ENCODE measurements around the gene APBA2. TPM values are rescaled to one million over a fixed set of nuclear protein-coding genes. Genes with fewer than 3 reads are reported as not detected.

The APBA2 gene
- total RNA-seq, 1 donor from 2014 or later, result 51.4 TPM

DNA sequence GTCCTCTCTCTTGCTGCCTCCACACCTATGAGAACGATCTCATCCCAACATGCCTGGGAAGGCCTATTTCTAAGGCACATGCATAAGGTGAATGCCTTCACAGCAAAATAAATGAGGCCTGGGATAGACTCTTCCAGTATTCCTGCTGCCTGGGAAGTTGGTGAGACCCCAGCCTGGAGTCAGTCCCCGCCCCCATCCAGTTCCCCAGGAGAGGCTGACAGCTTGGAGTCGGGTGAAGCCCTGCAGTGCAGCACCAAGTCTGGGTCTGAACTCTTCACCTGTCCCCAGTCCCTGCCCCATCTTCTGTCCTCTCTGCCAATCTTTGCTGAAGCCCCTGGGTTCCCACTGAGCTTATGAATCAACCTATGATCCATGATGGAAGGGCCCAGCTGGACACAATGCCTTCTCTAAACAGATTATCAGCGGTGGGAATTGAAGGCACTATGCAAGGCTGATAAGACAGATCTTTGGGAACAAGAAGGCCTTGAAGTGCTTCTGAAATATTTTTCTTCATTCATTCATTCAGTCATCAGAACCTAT is 10.2 kb upstream of the APBA2 start:
- Histone ChIP-seq H3K36me3 (ENCODE audit: control insufficient read depth, insufficient read depth, low read length) (no peaks in the 10 kb centered on the region), H3K27me3 (ENCODE audit: control insufficient read depth, insufficient read depth, low read length) (no peaks in the 10 kb centered on the region), H3K4me3 (ENCODE audit: low read depth, low read length) (no peak overlapping the region)
- no peak for DNase-seq (ENCODE audit: low read depth)
- TF ChIP-seq, protein P1, sequence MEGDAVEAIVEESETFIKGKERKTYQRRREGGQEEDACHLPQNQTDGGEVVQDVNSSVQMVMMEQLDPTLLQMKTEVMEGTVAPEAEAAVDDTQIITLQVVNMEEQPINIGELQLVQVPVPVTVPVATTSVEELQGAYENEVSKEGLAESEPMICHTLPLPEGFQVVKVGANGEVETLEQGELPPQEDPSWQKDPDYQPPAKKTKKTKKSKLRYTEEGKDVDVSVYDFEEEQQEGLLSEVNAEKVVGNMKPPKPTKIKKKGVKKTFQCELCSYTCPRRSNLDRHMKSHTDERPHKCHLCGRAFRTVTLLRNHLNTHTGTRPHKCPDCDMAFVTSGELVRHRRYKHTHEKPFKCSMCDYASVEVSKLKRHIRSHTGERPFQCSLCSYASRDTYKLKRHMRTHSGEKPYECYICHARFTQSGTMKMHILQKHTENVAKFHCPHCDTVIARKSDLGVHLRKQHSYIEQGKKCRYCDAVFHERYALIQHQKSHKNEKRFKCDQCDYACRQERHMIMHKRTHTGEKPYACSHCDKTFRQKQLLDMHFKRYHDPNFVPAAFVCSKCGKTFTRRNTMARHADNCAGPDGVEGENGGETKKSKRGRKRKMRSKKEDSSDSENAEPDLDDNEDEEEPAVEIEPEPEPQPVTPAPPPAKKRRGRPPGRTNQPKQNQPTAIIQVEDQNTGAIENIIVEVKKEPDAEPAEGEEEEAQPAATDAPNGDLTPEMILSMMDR (IDR thresholded peaks at IDR 0.05; ENCODE audit: insufficient read depth, low read length, poor library complexity, severe bottlenecking), result no peak

DNA sequence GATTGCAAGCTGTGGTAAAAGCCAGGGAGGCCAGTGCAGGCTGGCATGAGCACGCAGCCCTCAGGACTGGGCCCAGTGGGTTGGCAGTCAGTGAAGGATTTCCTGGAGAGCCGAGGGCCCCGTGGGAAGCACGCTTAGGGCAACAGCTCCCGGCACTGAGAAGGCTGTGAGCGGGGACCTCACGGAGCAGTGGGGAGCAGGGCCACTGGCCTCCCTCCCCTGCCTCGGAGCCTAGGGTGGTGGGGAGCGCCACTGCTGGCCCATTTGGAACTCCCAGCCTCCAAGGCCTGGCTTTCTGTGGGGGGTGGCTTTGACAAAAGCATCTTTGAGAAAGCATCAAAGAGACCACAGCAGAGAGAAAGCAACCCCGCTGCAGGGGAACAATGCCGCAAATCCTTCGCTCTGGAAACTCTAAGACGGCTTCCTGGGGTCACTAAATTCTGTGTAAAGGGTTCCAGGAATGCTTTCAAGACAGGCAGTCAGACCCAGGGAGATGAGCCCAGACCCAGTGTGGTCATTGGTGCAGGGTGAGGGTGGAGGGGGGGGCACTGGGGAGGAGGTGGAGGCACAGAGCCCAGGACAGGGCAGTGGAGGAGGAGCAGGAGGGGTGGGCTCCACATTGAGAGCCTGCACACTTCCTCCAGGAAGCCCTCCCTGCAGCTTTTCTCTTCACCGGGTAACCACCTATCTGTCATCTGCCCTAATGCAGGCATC is 9.5 kb upstream of the APBA2 start:
- TF ChIP-seq, protein P1 (IDR thresholded peaks at IDR 0.05; ENCODE audit: insufficient read depth, low read length, poor library complexity, severe bottlenecking), result no peak

DNA sequence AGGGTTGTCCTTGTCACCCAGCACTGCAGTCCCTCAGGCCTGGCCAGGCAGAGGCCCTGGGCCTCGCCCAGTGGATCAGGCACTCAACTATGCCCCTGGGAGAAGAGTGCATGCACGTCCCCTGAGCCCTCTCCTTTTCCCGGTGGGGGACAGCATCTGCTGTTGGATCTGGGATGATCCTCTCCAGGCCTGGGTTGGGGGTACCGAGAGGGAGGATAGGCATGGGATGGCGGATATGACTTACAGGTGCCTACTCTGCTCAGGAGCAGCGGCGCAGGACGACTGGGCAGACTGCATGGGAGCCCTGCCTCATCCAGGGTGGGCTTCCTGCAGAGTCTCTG is 9.0 kb upstream of the APBA2 start:
- DNase-seq (ENCODE audit: low read depth), result no peak
- H3K36me3 ChIP-seq (ENCODE audit: control insufficient read depth, insufficient read depth, low read length), result no peaks in the 10 kb centered on the region
- TF ChIP-seq, protein P1 (IDR thresholded peaks at IDR 0.05; ENCODE audit: insufficient read depth, low read length, poor library complexity, severe bottlenecking), result no peak

More for the DNA sequence above, 9.5 kb upstream of the APBA2 start:
- no peak overlapping the region for H3K4me3 ChIP-seq (ENCODE audit: low read depth, low read length)
- no peaks in the 10 kb centered on the region for H3K36me3 ChIP-seq (ENCODE audit: control insufficient read depth, insufficient read depth, low read length)
- no peak for DNase-seq (ENCODE audit: low read depth)
- no peaks in the 10 kb centered on the region for H3K27me3 ChIP-seq (ENCODE audit: control insufficient read depth, insufficient read depth, low read length)

DNA sequence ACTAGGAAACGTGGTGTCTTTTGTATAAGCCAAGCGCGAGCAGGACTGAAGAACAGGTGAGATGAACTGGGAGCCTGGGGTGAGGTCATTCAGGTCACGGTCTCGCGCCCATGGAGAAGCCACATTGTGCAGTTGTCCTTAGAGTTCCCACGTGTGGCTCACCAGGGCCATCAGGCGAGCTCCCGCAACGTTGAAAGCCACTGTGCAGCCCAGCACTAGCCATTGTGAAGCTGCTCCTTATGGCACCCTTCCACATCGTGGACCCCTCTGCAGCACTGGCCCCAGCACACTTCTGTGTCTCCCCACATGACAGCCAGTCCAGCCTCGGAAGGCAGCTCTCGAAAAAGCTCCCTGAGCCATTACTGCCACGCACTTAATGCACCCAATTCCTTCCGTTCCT is 7.6 kb upstream of the APBA2 start:
- TF ChIP-seq, protein P1 (IDR thresholded peaks at IDR 0.05; ENCODE audit: insufficient read depth, low read length, poor library complexity, severe bottlenecking), result no peak
- Histone ChIP-seq H3K4me3 (ENCODE audit: low read depth, low read length) (no peak overlapping the region), H3K36me3 (ENCODE audit: control insufficient read depth, insufficient read depth, low read length) (no peaks in the 10 kb centered on the region), H3K27me3 (ENCODE audit: control insufficient read depth, insufficient read depth, low read length) (no peaks in the 10 kb centered on the region)
- DNase-seq (ENCODE audit: low read depth), result no peak

More for the DNA sequence above, 9.0 kb upstream of the APBA2 start:
- Histone ChIP-seq H3K4me3 (ENCODE audit: low read depth, low read length) (no peak overlapping the region), H3K27me3 (ENCODE audit: control insufficient read depth, insufficient read depth, low read length) (no peaks in the 10 kb centered on the region)

DNA sequence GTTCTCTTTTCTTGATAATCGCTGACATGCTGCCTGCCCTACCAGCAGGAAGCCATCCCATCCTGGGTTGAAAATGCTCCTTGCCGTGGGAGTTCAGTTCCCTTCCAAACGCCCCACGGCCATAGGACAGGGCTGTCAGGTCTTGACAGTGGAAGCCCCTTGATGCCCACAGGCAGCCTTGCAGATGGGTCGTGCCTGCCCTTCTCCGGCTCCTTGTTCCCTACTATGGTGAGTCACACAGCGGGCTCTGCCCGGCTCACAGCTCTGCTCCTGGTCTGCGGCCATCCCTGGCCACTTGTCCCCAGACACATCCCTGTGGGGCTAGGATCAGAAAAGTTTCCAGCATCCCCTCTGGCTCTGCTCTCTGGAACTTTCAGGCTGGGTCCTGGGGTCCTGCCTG is 6.2 kb upstream of the APBA2 start:
- Histone ChIP-seq H3K36me3 (ENCODE audit: control insufficient read depth, insufficient read depth, low read length) (no peaks in the 10 kb centered on the region), H3K27me3 (ENCODE audit: control insufficient read depth, insufficient read depth, low read length) (no peaks in the 10 kb centered on the region), H3K4me3 (ENCODE audit: low read depth, low read length) (no peak overlapping the region)
- TF ChIP-seq, protein P1 (IDR thresholded peaks at IDR 0.05; ENCODE audit: insufficient read depth, low read length, poor library complexity, severe bottlenecking), result no peak
- DNase-seq (ENCODE audit: low read depth), result no peak

DNA sequence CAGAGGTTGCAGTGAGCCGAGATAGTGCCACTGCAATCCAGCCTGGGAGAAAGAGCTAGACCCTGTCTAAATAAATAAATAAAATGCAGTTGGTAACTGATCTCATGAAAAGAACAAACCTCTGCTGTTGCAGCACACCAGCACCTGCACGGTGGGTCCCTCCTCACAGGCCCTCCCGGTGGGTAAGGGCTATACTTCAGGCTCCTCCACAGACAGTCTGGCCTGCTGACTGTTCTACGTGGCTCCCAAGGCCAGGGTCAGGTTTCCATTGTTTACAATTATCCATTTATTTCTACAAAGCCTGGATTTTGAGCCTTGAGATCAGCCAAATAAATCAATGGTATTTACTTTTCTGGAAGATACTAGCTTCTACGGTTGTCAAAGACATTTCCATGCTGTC is 5.1 kb upstream of the APBA2 start:
- no peak for DNase-seq (ENCODE audit: low read depth)

More for the DNA sequence above, 5.1 kb upstream of the APBA2 start:
- no peak overlapping the region for H3K4me3 ChIP-seq (ENCODE audit: low read depth, low read length)
- no peaks in the 10 kb centered on the region for H3K27me3 ChIP-seq (ENCODE audit: control insufficient read depth, insufficient read depth, low read length)
- TF ChIP-seq, protein P1 (IDR thresholded peaks at IDR 0.05; ENCODE audit: insufficient read depth, low read length, poor library complexity, severe bottlenecking), result no peak
- no peaks in the 10 kb centered on the region for H3K36me3 ChIP-seq (ENCODE audit: control insufficient read depth, insufficient read depth, low read length)
